HepG2 (cell line): ENCODE results near the gene MFSD11. TPM values are rescaled to one million over a fixed set of nuclear protein-coding genes. Genes with fewer than 3 reads are reported as not detected.

Experiments used
- ATF7 ChIP-seq, 2 experiments: fragments of 450-650 bp in 1 of 2; sonication (generic) in 1 of 2; formaldehyde crosslinking in 1 of 2; IDR thresholded peaks; 2 replicates each; pipeline versions ENCODE4 v1.4.0 to v1.6.1; 2016 to 2020; ENCODE audit warnings: antibody characterized with exemption in 1 of 2, mild to moderate bottlenecking in 1 of 2, missing genetic modification reagents in 1 of 2
- BRF2 ChIP-seq: sonication (generic); formaldehyde crosslinking; IDR thresholded peaks from 2 replicates; pipeline ENCODE4 v1.8.1; 2022; ENCODE audit warnings: mild to moderate bottlenecking, missing genetic modification reagents
- CTCF ChIP-seq: sonication (generic); formaldehyde crosslinking; IDR thresholded peaks from 2 replicates; pipeline ENCODE4 v1.5.0; 2020; ENCODE audit warnings: mild to moderate bottlenecking, missing genetic modification reagents, moderate library complexity
- FOXA1 ChIP-seq, 2 experiments: fragments of 450-650 bp in 1 of 2; sonication (generic) in 1 of 2; formaldehyde crosslinking in 1 of 2; IDR thresholded peaks; 2 replicates each; pipeline versions ENCODE4 v1.4.0 to v1.6.1; 2016 to 2020; ENCODE audit warnings: missing genetic modification reagents in 1 of 2
- JUND ChIP-seq: sonication (generic); formaldehyde crosslinking; IDR thresholded peaks from 2 replicates; pipeline ENCODE4 v1.8.0; 2022; ENCODE audit warnings: mild to moderate bottlenecking, missing genetic modification reagents
- KLF13 ChIP-seq: sonication (generic); formaldehyde crosslinking; IDR thresholded peaks from 2 replicates; pipeline ENCODE4 v1.4.0; 2020; ENCODE audit warnings: mild to moderate bottlenecking, missing genetic modification reagents
- MXD3 ChIP-seq: IDR thresholded peaks from 2 replicates; pipeline ENCODE4 v1.6.1; 2016; ENCODE audit warnings: mild to moderate bottlenecking, missing biosample characterization, missing genetic modification reagents
- MYPOP ChIP-seq: sonication (generic); formaldehyde crosslinking; IDR thresholded peaks from 2 replicates; pipeline ENCODE4 v1.8.1; 2023; ENCODE audit warnings: mild to moderate bottlenecking, moderate library complexity, missing genetic modification reagents
- SMAD1 ChIP-seq: sonication (generic); formaldehyde crosslinking; IDR thresholded peaks from 2 replicates; pipeline ENCODE4 v1.4.0; 2020; ENCODE audit warnings: missing genetic modification reagents, low read depth, mild to moderate bottlenecking, borderline replicate concordance
- SOX13 ChIP-seq, 3 experiments: fragments of 450-650 bp in 1 of 3; sonication (generic) in 1 of 3; formaldehyde crosslinking in 1 of 3; IDR thresholded peaks in 2 of 3; conservative IDR thresholded peaks in 1 of 3; 2 replicates each; pipeline versions ENCODE4 v1.5.0 to v1.6.1; 2016 to 2020; ENCODE audit warnings: antibody characterized with exemption in 1 of 3, mild to moderate bottlenecking in 1 of 3, missing compliant biosample characterization in 1 of 3, missing genetic modification reagents in 1 of 3, moderate library complexity in 1 of 3
- SRF ChIP-seq: IDR thresholded peaks from 2 replicates; pipeline ENCODE4 v1.6.1; 2011; ENCODE audit warnings: mild to moderate bottlenecking, low read depth, low read length, moderate library complexity
- ZNF20 ChIP-seq: sonication (generic); formaldehyde crosslinking; IDR thresholded peaks from 2 replicates; pipeline ENCODE4 v1.4.0; 2020; ENCODE audit warnings: mild to moderate bottlenecking, moderate library complexity, missing genetic modification reagents
- ZNF251 ChIP-seq: sonication (generic); formaldehyde crosslinking; IDR thresholded peaks from 2 replicates; pipeline ENCODE4 v1.9.0; 2021; ENCODE audit warnings: mild to moderate bottlenecking, missing genetic modification reagents
- ZNF501 ChIP-seq: sonication (generic); formaldehyde crosslinking; IDR thresholded peaks from 2 replicates; pipeline ENCODE4 v1.5.1; 2020; ENCODE audit warnings: mild to moderate bottlenecking, moderate library complexity, missing genetic modification reagents
- ZNF563 ChIP-seq: sonication (generic); formaldehyde crosslinking; IDR thresholded peaks from 2 replicates; pipeline ENCODE4 v1.8.0; 2022; ENCODE audit warnings: mild to moderate bottlenecking, moderate library complexity, missing genetic modification reagents
- ZNF674 ChIP-seq: sonication (generic); formaldehyde crosslinking; IDR thresholded peaks from 2 replicates; pipeline ENCODE4 v1.5.0; 2020; ENCODE audit warnings: low read depth, mild to moderate bottlenecking, missing genetic modification reagents
- ZNF749 ChIP-seq: sonication (generic); formaldehyde crosslinking; IDR thresholded peaks from 2 replicates; pipeline ENCODE4 v1.8.0; 2022; ENCODE audit warnings: mild to moderate bottlenecking, missing genetic modification reagents, moderate library complexity, borderline replicate concordance
- polyA plus RNA-seq, 8 experiments: library from polyadenylated mRNA; depleted of rRNA in 3 of 8; stranded (reverse) in 7 of 8; unstranded in 1 of 8; fragments of >200 nt; fragmentation: Illumina TruSeq in 4 of 8; extraction: Trizol in 4 of 8; gene quantifications; 2 replicates each; pipeline versions ENCODE4 v1.2.1 to v1.2.3, GENCODE V29; 2011 to 2016; ENCODE audit warnings: low read depth in 4 of 8, missing spikeins in 1 of 8, mixed read lengths in 1 of 8; ENCODE audit not compliant: insufficient read depth in 1 of 8
- total RNA-seq, 5 experiments: library from RNA; depleted of rRNA; stranded (reverse); fragments of >200 nt; fragmentation: Illumina TruSeq; extraction: Trizol; gene quantifications; 2 replicates each; pipeline ENCODE4 v1.2.3, GENCODE V29; 2016; ENCODE audit warnings: low read depth in 1 of 5
- TF ChIP-seq, protein P1 (sequence below): sonication (generic); formaldehyde crosslinking; IDR thresholded peaks from 2 replicates; pipeline ENCODE4 v1.8.0; 2022; ENCODE audit warnings: missing genetic modification reagents, mild to moderate bottlenecking, borderline replicate concordance
- TF ChIP-seq, protein P2 (sequence below): sonication (generic); formaldehyde crosslinking; IDR thresholded peaks from 2 replicates; pipeline ENCODE4 v1.5.0; 2020; ENCODE audit warnings: missing genetic modification reagents

Gene MFSD11
- total and polyA plus RNA-seq, 2 of the 13 experiments (the other 11 are each of a cell fraction or from before 2014, with no cell fraction given): 26.1 to 36.3 TPM

DNA sequence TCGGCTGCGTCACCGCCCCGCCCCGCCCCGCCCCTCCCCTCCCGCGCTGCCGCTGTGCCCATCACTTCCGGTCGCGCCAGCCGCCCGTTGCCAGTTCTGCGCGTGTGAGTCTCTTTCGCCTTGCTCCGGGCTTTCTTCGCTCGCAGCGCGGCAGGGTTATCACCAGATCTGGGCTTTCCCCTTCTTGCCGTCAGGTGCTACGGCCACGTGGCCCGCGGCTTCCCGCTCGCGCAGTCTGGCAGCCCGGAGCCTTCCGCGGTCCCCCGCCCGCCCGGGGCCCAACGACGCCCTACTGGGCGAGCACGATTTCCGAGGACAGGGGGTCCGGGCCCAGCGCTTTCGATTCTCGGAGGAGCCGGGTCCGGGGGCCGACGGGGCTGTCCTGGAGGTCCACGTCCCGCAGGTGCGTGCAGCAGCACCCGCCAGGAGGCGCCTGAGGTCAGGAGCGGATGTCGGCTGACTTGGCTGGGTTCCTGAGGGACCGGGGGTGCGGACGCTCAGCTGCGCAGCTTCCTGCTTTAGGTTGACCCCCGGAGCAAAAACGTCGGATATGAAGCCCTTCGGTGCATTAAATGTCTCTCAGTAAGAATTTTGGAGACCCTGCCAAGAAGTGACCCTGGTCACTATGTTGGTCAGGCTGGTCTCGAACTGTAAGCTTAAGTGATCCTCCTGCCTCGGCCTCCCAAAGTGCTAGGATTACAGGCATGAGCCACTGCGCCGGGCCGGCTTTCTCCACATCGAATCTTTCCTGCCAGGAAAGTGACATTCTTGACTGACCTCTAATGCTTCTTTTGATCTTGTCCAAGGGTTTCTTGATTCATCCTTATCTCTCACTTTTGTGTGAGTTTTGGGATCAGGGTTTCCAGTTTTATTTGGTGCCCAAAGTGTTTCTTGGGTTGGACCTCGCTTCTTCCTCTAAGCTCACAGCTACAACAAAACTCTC is 10.9 kb upstream of the MFSD11 start, which contains the start of gene METTL23 (continued):
- TF ChIP-seq ZNF20 (CRISPR knock-in tag) (0 out of 2 replicates have a peak, but pooled peaks have one; percentile 60), SOX13 (IDR thresholded peaks at IDR 0.05) (no peak; the same call in 1 of the 2 replicates), SOX13 (CRISPR knock-in tag; conservative IDR thresholded peaks at IDR 0.05 in 1 of 2, IDR thresholded peaks at IDR 0.05 in 1 of 2) (peak in 1 of 2 experiments; percentile 33; a peak in 1 of 4 replicates), ZNF251 (CRISPR knock-in tag) (0 out of 2 replicates have a peak, but pooled peaks have one; percentile 17), SRF (no peak), FOXA1 (IDR thresholded peaks at IDR 0.05) (no peak), FOXA1 (CRISPR knock-in tag; IDR thresholded peaks at IDR 0.05) (no peak), KLF13 (CRISPR knock-in tag) (0 out of 2 replicates have a peak, but pooled peaks have one; percentile 73), ZNF749 (CRISPR knock-in tag) (0 out of 2 replicates have a peak, but pooled peaks have one; percentile 26), JUND (CRISPR knock-in tag) (peak; percentile 51; the same call in 1 of the 2 replicates), BRF2 (CRISPR knock-in tag) (peak; percentile 35; the same call in 1 of the 2 replicates), MXD3 (CRISPR knock-in tag) (peak; percentile 46; the same call in 1 of the 2 replicates), ZNF563 (CRISPR knock-in tag) (peak; percentile 75), ZNF674 (CRISPR knock-in tag) (peak; percentile 19; the same call in 1 of the 2 replicates), SMAD1 (CRISPR knock-in tag) (no peak; the same call in 1 of the 2 replicates), ZNF501 (CRISPR knock-in tag) (peak; percentile 82), ATF7 (IDR thresholded peaks at IDR 0.05) (no peak), ATF7 (CRISPR knock-in tag; IDR thresholded peaks at IDR 0.05) (peak; percentile 71; the same call in 1 of the 2 replicates), MYPOP (CRISPR knock-in tag) (0 out of 2 replicates have a peak, but pooled peaks have one; percentile 13), CTCF (peak; percentile 90)
- TF ChIP-seq, protein P1, sequence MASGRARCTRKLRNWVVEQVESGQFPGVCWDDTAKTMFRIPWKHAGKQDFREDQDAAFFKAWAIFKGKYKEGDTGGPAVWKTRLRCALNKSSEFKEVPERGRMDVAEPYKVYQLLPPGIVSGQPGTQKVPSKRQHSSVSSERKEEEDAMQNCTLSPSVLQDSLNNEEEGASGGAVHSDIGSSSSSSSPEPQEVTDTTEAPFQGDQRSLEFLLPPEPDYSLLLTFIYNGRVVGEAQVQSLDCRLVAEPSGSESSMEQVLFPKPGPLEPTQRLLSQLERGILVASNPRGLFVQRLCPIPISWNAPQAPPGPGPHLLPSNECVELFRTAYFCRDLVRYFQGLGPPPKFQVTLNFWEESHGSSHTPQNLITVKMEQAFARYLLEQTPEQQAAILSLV: peak; percentile 5; the same call in 1 of the 2 replicates
- TF ChIP-seq, protein P2, sequence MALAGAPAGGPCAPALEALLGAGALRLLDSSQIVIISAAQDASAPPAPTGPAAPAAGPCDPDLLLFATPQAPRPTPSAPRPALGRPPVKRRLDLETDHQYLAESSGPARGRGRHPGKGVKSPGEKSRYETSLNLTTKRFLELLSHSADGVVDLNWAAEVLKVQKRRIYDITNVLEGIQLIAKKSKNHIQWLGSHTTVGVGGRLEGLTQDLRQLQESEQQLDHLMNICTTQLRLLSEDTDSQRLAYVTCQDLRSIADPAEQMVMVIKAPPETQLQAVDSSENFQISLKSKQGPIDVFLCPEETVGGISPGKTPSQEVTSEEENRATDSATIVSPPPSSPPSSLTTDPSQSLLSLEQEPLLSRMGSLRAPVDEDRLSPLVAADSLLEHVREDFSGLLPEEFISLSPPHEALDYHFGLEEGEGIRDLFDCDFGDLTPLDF: peak; percentile 42; the same call in 1 of the 2 replicates
